Measurements from ENCODE around the gene DNAAF5.

Gene DNAAF5

DNA sequence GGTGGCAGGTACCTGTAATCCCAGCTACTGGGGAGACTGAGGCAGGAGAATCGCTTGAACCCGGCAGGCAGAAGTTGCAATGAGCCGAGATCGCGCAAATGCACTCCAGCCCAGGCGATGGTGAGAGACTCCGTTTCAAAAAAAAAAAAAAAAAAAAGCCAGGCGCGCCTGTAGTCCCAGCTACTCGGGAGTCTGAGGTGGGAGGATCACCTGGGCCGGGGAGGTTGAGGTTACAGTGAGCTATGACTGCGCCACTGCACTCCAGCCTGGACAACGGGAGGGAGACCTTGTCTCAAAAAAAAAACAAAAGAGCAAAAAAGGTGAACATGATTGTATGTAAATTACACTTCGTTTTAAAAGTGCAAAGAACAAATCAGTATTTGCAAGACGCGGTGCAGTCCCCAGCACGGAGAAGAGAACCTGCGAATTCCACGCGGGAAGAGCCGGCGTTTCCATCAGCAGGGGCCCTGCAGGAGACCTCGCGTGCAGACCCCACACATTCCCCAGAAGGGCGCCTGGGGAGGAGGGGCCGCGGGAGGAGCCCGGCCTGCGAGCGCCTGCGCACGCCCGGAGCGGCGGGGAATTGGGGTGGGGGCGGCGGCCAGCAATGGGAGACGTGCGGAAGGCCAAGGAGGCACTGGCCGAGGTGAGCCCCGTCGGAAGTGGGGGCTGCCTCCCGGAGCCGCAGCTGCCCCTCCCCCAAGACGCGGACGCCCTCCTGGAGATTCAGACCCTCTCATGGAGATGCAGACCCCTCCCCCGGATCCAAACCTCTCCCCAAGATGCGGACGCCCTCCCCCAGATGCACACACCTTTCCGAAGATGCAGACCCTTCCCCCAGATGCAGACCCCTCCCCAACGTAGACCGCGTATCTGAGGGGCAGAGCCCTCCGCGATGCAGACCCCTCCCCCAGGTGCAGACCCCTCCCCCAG is 89.1 kb downstream of the DNAAF5 start:
- no peak for DNase-seq (ENCODE audit: low read depth in 2 of 2)

DNA sequence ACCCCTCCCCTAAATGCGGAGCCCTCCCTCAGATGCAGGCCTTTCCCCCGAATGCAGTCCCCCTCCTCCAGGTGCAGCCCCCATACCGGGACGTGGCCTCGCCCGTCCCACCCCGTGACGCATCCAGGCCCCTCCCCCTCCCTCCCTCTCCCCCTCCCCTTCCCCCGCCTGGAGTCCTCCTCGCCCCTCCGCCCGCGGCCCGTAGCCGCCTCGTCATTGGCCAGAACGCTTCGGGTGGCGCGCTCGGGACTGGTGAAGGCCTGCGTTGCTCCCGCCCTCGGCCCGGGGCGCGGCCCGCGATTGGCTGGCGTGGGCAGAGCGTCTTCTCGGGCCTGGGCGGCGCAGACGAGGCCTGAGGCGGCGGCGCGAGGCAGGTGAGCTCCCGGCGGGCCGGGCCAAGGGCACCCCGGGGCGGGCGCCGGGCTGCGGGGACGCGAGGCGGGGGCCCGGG is 89.8 kb downstream of the DNAAF5 start:
- peak; percentile 91 to 92 for DNase-seq (ENCODE audit: low read depth in 2 of 2)

DNA sequence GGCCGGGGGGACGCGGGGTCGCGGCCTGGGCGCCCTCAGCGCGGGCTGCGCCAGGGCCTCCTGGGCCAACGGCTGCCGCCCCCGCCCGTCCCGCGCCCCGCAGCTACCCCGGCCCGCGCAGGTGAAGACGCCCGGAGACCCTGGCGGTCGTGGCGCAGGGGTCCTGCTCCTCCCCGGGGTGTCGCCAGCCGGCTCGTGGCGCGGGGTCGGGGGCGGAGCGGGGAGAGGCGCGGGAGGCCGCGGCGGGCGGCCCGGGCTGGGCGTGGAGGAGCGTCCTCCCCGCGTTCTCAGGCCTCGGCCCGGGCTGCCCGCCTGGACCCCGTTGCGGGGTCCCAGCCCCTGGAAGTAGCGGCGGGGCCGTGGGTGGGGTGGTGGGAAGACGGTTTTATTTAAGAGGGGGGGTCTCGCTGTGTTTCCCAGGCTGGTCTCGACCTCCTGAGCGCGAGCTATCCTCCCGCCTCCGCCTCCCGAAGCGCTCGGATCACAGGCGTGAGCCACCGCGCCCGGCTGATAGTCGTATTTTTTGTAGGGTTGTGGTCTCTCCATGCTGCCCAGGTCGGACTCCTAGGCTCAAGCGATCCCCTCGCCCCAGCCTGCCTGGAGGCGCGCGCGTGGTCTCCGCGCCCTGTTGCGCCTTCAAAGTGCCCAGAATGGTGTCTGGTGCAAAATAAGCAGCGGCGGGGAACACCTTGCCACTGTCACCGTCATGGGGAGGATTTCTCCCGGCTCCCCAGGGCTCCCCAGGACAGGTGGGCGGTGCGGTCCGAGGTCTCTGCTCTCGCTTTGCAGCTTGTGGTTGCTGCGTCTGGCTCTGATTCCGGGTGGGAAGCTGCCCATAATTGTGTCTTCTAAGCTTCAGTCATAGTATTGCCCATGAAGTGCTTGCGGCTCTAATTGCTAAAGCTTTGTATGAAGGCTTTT is 90.5 kb downstream of the DNAAF5 start:
- DNase-seq (ENCODE audit: low read depth in 2 of 2) = no peak

DNA sequence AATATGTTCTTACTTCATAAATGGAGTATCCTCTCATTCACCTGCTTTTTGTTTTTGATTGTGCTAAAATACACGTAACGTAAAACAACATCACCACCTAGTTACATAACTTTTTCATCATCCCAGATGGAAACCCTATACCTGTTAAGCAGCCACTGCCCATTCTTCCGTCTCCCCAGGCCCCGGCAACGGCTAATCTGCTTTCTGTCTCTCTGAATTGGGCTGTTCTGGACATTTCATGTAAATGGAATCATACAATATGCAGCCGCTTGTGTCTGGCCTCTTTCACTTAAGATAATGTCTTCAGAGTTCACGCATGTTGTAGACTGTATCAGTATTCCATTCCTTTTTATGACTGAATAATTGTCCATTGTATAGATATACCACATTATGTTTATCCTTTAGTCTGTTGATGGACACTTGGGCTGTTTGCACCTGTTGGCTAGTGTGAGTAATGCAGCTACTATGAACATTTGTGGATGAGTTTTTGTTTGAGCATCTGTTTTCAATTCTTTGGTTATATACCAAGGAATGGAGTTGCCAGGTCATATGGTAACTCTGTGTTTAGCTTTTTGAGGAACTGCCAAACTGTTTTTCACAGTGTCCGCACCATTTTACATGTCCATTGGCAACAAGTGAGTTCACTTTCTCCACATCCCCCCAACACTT is 91.7 kb downstream of the DNAAF5 start:
- DNase-seq (ENCODE audit: low read depth in 2 of 2) = no peak

DNA sequence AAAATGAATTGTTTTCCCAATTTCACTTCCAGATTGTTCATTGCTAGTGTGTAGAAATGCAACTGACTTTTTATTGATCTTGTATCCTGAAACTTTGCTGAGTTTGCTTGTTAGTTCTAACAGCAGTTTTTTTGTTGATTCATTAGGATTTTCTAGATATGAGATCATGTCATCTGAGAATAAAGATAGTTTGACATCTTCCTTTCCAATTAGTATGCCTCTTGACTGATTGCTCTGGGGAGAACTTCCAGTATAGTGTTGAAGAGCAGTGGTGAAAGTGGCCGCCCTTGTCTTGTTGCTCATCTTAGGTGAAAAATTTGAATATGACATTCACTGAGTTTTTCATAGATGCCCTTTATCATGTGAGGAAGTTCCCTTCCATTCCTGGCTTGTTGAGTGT is 93.8 kb downstream of the DNAAF5 start:
- no peak for DNase-seq (ENCODE audit: low read depth in 2 of 2)

DNA sequence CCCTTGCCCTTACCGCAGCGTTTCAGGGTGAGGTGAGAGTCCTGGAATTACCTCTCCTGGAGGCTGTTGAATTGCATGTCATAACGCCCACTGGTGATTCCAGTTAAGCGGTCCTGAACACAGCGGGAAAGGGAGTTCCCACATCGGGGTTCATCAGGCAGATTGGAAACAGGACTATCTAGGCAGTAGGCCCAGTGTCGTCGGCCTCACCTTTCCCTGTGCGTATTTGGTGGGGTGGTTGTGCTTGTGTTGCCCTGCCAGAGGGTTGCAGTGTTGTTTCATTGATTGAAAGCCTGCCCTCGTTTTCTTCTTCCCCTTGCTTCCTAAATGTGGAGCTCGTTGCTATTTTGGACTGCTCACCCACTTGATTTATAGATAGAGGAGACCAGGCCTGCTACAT is 95.2 kb downstream of the DNAAF5 start:
- DNase-seq (ENCODE audit: low read depth in 2 of 2) = no peak

DNA sequence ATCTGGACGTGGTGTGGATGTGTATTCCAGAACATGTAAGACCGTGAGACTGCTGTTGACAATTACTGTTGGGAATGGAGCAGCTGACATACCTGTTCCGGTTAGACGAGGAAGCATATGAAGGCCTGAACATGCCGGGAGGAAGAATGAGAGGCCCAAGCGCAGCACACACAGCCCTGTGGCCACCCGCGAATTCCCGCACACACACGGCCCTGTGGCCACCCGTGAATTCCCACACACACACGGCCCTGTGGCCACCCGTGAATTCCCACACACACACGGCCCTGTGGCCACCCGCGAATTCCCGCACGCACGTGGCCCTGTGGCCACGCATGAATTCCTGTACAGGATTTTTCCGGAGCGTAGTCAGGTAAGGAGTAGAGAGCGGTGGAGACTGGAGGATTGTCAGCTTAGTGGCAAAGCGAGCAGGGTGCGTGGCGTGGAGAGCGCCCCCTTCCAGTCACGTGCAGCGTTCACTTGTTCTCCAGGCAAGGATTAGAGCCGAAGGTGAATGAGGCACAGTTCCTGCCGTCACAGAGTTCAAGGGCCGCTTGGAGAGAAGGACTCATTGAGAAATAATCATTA is 96.3 kb downstream of the DNAAF5 start:
- DNase-seq (ENCODE audit: low read depth in 2 of 2) = no peak

DNA sequence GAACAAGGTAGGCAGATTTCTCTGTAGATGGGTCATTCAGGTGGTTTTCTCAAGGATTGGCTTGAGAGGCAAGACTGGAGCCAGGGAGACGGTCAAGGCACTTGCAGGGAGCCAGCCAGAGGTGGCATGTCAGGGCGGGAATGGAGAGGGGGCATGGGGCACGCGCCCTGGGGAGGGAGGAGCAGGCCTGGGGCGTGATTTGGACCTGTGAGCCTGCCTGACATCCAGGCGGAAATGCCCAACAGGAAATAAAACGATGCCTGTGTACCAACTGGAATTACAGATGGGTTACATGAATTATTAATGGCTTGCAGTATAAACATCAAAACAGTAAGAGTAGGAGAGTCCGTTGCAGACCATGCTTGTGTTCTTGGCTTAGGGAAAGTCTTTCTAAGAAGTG is 97.2 kb downstream of the DNAAF5 start:
- no peak for DNase-seq (ENCODE audit: low read depth in 2 of 2)

DNA sequence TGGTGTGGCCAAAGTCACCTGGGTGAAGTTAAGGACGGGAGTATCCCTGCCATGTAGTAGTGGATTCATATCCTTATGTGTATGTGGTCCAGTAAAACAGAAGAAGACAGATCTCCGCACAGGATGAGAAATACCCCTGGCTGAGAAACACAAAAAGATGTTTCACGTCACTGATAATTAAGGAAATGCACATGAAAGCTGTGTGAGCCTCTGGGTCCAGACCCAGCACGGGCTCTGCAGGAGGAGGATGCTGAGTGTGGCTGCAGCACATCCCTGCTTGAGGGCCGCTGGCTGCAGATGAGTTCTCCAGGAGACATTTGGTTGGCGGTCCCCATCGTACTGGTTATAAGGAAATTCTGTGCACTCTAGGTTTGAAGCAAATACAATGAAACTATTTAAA is 97.6 kb downstream of the DNAAF5 start:
- no peak for DNase-seq (ENCODE audit: low read depth in 2 of 2)

DNA sequence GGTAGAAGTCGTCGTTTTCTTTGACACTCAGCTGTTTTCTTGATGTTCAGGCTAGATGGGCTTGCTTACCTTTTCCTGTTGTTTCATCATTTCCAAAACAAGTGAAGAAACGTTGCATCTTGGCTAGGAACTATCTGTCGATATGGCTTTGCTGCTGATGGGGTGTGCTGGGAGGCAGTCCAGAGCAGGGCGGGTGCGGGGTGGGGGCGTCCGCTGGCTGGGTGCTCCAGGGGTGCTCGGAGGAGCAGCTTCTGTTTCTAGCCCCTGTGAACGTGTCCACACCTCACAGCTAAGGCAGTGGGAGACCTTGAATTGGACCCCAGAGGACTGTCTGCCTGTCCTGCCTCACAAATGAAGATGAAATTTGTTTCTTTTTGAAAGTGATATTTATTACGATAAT is 98.2 kb downstream of the DNAAF5 start:
- no peak for DNase-seq (ENCODE audit: low read depth in 2 of 2)

DNA sequence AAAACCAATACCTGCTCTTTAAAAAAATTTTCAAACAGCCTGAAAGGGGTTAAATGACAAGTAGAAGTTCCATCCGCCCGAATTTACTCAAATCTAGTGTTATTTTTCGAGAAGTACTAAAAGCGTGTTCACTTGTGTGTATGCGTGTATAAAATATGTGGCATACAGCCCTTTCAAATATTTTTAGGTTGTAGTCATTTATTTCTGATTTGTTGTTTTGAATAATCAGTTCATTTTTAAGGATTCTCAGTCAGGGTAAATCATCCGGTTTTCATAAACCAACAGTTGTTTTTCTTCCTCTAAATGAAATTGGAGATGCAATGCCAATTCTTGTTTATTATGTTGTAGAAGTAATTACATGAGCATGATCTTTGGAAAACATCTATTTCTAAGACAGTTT is 98.9 kb downstream of the DNAAF5 start:
- DNase-seq (ENCODE audit: low read depth in 2 of 2) = no peak

DNA sequence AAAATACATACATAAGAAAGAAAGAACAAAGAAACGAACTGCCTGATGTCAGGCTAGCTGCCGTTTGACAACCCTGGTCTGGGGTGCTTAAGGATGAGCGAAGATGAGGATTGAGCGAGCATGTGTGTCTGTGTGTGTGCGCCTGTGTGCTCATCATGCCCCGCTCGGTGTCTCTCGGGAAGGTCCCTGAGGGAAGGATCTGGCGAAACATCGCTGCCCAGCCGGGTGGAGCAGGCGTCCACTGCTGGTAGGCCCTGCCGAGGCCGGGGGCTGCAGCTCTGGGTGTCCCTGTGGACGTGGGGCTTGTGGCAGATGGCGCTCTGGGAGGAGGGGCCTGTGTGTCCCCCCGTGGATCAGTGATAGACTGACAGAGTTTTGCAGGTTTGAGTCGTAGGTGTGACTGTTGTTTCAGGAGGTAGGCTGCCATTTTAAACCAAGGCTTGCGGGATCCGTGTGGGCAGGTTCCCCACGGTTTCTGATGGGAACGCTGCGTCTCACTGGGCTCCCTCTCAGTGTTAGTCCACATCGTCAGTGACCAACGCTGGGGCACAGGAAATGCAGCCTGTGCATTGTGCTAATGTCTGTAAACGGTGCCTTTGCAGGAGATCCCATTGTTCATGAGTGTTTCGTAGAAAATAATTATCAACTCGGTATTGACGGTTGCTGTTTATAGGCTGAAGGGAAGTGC is 99.9 kb downstream of the DNAAF5 start:
- no peak for DNase-seq (ENCODE audit: low read depth in 2 of 2)

DNA sequence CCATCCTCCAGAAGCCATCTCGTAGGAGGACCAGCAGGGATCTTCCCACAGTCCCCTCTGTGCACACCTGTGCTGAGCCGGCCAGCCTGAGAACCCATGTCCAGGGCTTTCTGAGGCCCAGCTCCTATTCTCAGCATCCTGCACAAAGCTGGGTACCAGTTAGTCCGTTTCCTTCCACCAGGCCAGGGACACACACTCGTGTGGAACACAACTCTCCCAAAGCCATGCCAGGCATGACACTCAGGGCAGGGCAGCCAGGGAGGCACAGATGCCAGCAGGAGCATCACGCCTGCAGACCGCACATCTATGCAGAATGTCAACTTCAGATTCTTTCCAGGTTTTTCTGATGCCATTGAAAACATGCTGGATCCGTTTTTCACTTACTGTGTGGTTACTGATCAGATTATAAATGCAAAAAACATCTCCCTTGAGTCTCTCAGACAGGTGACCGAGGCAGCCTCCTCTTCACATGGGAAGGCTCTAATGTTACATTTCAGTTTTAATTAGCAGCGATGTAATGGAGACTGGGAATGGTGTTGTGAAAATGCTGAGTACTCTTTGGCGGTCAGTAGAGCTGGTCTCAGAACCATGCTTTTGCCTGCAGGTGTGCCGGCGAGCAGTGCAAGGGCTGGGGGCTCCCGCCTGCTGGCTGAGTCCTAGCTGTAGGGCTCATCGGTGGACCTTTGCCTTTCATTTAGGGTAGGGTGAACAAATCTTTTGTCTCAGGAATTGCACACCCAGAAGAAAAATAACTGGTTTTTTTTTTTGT is 102.5 kb downstream of the DNAAF5 start:
- DNase-seq (ENCODE audit: low read depth in 2 of 2) = no peak

DNA sequence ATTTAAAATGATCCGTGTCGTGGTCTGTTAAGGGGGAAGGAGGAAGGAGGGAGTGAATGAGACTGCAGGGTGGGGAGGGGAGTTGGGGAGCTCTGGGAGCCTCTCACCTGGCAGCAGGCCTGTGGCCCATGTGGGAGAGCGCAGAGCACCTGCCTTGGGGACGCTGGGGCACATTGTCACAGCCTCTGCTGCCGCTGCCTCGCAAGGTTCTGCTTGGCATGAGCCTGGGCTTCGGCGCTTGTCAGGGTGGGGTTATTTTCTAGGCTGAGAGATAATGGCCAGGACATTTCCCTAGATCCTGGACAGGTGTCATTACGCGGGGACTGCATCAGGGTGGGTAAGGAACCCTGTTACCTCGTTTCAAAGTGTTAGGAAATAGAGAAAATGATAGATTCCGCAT is 103.6 kb downstream of the DNAAF5 start:
- DNase-seq (ENCODE audit: low read depth in 2 of 2) = no peak

DNA sequence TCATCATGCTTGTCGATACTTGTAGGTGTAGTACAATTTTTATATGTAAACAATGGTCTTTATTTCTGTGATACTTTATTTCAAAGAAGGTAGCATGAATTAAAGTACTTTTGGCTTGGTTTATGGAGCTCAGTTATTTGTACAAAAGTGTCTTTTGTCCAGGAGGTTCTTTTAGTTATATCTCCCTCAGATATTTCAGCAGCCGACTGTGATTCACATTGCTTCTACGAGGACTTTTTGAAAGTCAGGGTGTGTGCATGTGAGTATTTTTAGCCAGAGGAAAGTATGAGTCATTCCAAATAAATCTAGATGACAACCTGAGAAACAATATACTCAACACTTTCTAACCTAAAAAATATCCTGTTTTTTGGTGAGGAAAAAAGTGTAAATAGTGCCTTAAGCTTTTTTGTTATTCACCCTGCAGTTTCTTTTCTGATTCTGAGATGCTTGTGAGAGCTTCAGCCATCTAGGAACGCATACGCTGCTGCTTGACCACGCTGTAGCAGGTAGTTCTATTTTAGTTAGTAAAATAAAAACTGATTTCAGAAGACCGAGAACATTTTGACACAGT is 105.2 kb downstream of the DNAAF5 start:
- no peak for DNase-seq (ENCODE audit: low read depth in 2 of 2)

DNA sequence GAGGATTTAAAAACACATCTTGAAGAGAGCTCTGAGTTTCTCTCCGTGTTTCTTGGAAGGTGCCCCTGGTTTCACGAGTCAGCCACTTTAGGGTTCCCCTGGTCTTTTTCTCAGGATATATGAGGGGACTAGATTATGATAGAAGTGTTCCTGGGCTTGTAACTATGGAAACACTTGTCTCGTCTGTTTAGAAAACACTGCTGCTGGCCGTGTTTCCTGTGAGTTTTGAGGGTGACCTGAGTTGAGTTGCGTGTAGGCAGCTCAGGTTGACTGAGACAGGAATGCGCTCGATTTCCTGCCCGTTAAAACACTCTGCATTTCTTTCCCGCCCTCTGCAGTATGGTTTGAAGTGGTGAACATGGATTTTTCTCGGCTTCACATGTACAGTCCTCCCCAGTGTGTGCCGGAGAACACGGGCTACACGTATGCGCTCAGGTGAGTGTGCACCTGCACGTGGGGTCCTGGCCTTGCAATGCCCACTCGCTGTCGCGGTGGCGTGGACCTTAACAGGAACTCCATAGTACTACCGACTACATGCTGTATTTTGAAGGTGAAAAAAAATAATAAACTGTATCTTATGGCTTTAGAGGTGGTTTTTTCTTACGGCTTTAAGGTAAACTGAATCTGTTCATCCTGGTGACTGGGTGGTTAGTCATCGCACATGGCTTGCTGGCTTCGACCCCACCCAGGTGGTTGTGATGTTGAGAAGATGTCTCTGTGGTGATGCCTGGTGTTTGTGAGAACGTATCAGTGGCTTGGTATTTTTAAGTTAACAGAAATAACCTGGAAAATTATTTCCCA is 105.9 kb downstream of the DNAAF5 start, which contains the start of gene SUN1:
Gene SUN1 (plus strand): TSS at position 310 of the 801 bp plus-strand sequence. CDS start 49 bp downstream, at position 359.
- peak in 1 of 2 donors; percentile 64 for DNase-seq (ENCODE audit: low read depth in 2 of 2)

DNA sequence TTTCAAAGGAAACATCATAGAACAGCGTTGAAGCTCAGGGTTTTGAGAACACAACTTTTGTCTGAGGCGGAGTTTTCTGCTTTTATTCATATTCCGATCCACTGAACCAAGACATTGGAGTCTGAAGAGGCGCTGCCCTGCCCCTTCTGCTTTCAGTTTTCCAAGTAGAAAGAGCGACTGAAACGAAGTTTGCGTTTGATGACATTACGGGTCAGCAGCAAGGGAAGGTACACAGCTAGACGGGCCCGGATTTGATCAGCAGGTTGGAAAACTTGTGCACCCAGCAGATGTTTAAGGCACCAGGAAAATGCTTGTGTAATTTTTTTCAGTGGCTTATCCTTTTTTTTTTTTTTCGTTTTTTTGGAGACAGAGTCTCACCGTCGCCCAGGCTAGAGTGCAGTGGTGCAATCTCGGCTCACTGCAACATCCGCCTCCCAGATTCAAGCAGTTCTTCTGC is 106.5 kb downstream of the DNAAF5 start:
- no peak for DNase-seq (ENCODE audit: low read depth in 2 of 2)

DNA sequence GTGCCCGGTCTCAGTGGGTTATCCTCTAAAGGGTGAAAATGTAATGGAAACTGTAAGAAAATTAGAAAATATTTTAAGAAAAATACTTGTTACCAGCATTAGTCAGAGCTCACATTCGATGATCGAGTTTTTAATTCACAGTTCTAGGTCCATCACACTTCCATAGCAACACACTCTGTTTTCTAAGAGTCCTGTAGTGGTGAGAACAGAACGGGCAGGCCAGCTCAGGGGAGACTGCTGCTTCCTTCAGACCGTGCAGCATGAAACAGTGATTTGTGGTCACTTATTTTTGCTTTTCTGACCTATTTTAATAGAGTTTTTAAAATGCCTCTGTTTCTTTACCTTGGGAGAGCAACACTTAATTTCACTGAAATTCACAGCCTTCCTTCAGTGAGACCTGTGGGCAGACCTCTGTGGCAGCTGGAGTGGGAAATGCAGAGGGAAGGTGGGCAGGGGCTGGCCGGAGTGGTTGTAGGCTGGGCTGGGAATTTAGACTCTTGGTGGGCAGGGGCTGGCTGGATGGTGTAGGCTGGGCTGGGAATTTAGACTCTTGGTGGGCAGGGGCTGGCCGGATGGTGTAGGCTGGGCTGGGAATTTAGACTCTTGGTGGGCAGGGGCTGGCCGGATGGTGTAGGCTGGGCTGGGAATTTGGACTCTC is 107.2 kb downstream of the DNAAF5 start:
- DNase-seq (ENCODE audit: low read depth in 2 of 2) = no peak
